NCI-H1694 treated with DMSO at 0.1 percent for 48 hours (cell line): Measurements from ENCODE around the gene PXN.
"Not testable (repeated sequence)": the region's sequence is repeated elsewhere in the genome, so short reads cannot be mapped to it uniquely, and the experiment has no call there.

Experiments
- DNase-seq: peaks from one replicate; lab custom pipeline; 2025; lab: John Stamatoyannopoulos, UW

PXN gene

DNA sequence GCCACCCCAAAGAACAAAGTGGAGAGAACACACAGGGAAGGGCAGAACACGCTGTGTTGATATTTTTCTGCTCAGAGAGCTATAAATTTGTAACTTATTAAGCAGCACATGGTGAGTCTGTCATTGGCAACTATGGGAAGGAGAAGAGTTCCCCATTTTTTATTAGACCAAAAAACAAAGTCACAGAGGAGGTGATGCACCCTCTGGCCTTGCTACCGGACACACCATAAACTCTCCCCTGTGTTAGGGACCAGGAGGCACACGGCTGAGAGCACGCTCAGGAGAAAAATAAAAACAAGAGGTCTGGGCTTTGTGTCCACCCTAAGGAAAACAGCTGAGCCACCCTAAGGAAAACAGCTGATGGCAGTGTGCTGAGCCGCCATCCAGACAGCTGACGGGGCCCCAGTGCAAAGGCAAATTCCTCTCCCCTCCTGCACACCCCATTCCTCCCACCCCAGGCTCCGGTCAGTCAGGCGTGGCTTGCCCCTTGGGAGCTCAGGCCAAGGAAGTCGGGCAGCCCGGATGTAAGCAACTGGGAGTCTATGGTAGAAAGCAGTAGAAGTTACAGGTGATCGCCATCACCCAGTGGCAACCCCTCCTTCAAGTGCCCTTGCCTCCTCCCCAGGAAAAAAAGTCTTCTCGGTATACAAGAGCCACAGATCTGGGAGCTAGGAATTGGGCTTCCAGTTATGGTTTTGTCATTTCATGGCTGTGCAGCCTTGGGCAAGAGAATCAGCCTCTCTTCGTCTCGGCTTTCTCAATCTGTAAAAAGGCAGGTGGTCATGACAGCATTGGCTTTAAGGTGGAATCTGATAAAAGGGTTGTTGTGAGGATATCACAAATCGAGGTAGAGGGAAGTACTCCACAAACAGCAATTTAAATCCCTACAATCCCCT, 2.4 kb downstream of the PXN start:
- DNase-seq: no peak

DNA sequence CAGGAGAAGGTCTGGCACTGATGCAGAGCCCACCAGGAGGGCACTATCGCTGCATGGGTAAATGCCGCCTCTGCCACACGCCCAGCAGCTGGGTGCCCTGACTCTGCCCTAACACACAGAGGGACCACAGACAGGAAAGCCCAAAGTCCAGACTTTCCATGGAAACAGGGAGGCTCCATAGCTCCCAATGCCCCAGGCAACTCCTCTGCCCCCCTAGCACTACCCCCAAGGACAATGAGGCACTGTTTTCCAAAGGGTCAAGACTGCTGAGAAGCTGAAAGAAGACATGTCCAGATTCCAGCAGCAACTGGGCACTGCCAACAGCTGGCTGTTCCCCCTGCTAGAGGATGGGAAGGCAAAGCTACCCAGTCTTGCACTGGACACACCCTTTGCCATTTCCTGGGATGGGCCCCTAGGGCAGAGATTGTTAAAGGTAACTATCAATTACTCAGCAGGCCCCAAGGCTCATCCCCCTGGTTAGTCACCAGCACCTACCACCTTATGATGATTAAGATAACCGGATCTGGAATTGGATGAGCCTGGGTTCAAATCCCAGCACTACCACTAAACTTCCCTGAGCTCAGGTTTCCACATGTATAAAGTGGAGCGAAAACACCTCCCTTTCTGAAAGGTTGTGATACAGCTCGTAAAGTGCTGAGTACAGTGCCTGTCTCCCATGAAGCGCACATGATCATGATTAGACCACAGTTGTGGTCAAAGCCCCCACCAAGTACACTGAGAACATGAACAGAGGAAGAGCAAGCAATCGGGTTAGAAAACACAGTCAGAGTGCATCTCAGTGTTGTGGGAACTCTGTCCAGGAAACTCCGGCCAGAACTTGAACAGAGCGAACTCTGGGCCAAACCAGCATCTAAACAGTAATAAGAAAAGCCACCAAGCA, 3.3 kb downstream of the PXN start:
- DNase-seq: no peak

DNA sequence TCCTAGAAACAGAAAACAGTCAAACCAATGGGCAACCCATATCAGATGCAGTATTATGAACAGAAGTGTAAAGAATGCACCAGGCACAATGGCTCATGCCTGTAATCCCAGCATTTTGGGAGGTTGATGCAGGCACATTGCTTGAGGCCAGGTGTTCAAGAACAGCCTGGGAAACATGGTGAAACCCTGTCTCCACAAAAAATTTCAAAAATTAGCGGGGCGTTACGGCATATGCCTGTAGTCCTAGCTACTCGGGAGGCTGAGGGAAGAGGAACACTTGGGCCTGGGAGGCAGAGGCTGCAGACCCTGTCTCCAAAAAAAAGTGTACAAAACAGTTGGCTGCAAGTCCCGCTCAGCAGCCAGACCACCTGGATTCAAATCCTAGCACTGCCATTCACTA, 4.9 kb downstream of the PXN start:
- DNase-seq: no peak

DNA sequence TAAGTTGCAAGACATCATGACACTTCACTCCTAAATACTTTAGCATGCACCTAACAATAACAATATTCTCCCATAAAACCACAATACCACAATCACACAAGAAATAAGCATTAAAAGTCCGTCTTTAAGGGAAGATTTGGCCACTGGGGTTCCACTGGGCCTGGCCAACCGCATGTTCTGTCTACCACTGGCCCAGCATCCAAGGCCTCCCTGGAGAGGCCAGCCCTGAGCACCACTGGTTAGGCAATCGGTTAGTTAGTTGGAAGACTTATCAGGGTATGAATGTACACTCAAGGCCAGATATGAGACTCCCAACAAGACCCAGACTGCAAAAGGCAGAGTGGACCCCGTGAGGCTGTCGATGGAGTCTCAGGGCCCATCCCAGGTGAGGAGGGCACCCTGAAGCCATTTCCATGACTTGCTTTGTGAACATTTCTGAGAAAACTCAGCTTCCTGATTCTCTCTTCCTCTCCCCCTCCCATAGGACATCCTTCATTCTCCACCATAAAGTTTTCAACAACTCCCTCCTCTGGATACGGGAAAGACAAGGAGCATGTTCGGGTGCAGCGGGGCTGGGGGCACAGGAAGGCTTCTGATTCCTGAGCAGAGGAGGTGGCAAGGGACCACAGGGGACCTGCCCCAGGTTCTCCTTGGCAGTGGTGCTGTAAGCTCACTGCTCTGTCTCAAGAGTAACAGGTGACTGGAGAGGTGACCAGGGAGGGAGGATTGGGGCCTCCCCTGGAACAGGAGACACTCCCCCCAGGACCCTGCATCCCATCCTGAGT, 5.9 kb downstream of the PXN start:
- no peak for DNase-seq

DNA sequence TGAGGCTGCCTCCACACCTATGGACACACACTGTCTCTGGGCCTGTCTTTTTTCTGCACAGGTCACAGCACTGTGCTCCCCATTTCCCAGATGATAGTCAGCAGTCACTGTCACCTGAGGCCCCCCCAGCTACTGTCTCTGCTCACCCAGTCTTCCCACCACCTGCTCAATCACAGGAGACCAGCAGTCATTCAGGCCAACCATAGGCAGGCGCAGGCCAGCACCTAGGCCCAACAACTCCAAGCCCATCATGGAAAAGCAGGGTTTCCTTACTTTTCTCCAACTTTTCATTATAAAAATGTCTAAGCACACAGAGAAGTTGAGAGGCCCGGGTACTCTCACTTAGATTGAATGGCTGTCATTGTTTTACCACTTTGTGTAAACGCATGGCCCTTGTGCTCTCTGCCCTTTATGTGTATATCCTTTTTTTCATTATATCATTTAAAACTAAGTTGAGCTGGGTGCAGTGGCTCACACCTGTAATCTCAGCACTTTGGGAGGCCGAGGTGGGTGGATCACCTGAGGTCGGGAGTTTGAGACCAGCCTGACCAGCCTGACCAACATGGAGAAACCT, 7.1 kb downstream of the PXN start:
- DNase-seq: no peak

DNA sequence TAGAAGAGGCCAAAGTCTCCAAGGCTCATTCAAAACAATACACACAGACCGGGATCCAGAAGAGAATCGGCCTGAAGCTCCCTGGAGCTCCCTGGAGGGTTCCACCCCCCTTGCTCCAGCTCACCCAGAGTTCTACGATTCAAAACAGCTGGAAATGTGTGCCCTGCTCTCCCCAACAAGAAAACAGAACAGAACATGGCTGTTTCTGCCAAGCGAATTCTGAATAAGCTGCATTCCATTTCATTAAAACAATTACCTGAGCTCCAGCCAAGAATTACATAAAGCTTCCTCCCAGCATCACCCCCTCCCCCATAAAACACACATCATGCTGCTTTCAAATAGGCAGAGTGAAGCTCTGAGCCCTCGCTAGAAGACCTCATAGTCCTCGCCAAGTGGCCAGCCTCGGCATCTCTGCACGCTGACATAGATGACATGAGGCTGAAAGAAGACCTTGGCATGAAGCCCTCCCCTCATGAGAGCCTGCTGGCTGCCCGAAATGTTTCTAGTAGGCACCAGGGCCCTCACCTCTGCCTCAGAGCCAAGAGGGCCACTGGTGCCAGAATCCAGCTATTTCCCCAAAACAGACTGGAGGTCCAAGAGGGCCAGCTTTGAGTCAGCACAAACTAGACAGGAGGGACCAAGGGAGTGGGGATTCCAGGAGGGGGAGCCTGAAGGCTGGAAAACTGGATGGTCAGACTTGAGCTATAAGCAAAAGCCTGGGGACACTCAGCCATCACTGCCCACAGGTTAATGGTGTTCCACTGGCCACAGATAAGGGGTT, 8.3 kb downstream of the PXN start:
- DNase-seq: peak; percentile 20

DNA sequence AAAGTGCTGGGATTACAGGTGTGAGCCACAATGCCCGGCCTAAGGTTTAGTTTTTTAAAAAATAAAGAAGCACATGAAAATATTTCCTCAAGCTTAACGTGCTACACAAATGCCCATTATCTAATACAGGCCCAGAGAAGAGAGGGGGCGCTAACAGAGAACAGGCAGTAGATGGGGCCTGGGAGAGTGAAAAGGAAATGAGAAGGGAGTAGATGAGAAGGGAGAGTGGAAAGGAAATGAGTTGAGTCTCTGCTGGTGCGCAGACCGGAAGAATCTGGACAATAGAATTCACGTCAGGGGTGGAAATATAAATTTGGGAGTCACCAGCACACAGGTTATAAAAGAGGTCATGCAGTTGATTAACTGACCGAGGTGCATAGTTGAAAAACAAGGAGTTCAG, 10.7 kb downstream of the PXN start:
- DNase-seq: no peak

DNA sequence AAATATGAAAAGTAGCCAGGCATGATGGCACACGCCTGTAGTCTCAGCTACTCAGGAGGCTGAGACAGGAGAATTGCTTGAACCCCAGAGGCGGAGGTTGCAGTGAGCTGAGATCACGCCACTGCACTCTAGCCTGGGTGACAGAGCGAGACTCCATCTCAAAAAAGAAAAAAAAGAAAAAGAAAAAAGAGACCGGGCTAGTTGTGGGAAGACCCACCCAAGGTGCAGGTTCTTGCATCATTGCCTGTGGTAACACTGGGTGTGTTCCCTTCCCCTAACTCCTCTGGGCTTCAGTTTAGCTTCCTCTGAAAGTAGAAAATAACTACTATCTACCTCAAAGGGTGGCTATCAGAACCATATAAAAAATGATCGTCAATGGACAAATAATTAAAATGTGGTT, 12.2 kb downstream of the PXN start:
- DNase-seq: not testable (repeated sequence)

DNA sequence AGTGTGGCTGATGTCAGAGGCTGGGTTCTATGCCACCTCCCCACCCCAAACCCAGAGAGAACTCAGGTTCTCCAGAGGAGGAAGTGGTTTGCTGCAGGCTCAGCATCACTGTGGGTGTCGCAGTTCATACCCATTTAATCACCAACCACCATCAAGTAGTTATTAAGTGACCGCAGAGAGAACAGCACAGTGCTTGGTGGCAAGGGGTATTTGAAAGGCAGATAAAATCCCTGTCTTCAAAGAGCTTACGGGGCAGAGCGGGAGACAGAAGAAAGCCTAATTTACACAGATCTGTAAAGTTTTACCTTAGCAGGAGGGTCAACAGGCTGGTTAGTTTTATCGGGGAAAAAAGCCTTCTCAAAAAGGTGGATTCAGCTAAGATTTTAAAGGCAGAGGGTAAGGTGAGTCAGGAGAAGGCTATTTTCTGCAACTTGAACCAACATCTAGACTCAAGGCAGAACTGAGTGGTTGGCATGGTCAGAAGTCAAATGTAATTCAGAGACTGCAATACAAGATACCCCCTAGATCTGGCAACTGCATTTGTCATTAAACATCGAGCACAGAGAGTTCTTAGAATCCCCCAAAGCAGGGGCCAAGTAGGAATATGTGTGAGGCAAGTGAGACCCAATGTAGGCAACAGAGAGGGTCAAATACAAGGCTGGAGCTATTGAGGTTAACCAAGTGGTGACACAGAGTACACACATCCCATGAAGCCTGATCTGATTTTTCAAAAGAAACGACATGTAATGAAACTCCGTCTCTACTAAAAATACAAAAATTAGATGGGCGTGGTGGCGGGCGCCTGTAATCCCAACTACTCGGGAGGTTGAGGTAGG, 13.2 kb downstream of the PXN start:
- no peak for DNase-seq

DNA sequence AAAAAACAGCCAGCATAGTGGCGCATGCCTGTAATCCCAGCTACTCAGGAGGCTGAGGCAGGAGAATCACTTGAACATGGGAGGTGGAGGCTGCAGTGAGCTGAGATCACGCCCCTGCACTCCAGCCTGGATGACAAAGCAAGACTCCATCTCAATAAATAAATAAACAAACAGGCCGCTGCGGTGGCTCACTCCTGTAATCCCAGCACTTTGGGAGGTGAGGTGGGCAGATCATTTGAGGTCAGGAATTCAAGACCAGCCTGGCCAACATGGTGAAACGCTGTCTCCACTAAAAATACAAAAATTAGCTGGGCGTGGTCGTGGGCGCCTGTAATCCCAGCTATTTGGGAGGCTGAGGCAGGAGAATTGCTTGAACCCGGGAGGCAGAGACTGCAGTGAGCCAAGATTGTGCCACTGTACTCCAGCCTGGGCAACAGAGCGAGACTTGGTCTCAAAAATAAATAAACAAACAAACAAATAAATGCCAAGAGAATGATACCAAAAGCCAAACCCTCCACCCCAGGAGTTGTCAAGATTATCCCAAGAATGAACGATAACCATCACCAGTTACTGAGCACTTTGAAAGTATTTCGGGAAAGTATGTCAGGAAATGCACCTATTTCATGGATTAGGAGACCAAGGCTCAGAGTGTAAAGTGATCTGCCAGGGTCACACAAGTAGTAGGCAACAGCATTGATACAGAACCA, 14.0 kb downstream of the PXN start:
- not testable (repeated sequence) for DNase-seq

DNA sequence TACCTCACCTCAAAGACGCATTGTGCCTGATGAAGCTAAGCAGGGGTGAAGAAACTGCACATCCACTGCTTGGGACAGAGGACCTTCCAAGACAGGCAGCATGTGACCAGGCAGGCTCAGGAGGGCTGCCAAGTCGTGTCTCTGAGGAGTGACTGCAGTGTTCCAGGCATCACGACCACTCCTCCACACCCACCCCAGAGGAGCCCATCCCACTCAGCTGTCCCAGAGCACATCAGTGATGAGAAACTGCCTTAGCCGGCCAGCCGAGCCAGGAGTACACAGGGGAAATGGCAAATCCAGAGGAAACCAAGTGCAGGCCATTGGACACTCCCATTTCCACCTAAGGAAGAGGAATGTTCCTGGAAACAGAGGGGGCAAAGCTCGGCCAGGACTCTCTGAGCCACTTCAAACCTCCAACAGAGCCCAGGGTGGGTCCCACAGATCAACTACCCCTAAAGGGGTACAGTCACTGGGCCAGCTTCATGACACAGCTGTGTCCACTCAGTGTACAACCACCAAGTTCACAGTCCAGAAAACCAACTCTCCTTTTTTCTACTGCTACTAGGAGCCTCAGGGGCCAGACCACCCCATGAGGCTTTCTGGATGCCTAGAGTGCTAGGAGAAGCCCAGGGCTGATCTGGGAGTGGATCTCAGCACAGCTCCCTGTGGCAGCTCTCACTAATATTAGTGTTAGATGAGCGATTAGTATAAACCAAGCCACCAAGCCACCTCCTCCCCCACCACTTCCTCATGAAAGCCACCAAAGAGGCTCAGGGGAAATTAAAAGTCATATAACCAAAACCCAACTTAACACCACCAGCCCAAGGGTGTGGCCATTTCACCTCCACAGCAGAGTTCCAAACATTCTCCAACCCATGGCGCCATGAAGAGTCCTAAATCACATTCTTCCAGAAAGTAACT, 15.4 kb downstream of the PXN start:
- no peak for DNase-seq

DNA sequence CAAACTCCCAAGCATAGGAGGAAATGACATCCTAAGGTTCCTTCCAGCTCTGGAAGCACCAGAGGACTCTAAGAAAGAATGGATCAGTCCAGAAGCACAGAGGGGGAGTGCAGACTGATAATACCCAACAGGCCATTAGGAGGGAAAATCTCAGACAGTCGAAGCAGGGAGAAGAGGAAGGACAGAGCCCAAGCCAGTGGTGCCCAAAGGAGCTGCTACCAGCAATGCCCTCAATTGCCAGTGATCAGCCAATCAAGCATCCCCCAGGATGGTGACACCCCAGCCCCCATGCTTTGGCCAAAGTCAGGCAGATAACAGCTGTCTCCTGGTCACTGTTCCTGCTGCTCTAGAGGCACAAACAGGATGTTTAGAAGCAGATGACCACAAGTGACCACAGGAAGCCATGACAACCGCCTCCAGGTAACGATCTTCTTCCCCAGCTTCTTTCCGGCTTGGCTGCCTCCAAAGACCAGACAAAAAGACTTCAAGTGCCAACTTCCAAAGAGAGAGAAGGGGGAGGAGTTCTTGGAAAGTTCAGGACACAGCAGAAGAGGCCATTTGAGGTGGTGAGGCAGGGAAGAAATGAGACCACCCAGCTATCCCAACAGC, 16.2 kb downstream of the PXN start:
- no peak for DNase-seq

DNA sequence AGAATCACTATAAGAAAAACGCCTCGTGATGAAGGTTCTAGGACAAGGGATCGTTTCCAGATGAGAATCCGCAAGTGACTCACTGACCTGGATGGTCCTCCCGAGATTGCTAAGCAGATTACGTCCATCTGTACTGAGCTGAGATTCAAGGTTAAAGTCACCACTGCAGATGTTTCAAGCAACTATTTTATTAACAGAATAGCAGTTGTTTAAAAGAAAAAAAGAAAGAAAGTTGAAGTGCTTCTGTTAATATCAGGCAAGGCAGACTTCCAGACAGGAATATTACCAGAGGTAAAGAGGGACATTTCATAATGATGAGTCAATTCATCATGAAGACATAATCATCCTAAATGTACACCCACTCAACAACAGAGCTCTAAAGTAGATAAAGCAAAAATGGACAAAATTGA, 17.9 kb downstream of the PXN start:
- DNase-seq: no peak

DNA sequence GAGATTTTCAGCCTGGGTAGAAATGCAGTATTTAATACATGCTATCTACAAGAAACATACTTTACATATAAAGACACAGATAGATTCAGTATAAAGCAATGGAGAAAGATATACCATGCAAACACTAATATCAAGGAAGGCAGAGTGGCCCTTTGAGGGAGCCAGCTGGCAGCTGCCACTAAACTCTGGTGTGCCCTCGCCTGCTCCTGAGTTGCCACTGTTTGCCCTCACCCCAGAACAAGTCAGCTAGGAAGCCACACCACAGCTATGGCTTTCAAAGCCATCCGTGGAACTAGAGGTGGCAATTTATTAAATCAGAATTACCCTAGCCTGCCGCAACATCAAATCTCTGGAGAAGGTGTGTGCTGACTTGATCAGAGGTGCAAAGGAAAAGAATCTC, 18.3 kb downstream of the PXN start:
- DNase-seq: no peak

DNA sequence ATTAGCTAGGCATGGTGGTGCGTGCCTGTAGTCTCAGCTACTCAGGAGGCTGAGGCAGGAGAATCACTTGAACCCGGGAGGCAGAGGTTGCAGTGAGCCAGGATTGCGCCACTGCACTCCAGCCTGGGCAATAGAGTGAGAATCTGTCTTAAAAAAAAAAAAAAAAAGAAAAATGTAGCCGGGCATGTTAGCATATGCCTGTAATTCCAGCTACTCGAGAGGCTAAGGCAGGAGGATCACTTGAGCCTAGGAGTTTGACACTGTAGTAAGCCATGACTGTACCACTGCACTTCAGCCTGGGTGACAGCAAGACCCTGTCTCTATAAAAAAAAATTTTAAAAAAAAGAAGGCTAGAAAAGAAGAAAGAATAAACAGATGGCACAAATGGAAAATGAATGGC, 18.8 kb downstream of the PXN start:
- DNase-seq: not testable (repeated sequence)

DNA sequence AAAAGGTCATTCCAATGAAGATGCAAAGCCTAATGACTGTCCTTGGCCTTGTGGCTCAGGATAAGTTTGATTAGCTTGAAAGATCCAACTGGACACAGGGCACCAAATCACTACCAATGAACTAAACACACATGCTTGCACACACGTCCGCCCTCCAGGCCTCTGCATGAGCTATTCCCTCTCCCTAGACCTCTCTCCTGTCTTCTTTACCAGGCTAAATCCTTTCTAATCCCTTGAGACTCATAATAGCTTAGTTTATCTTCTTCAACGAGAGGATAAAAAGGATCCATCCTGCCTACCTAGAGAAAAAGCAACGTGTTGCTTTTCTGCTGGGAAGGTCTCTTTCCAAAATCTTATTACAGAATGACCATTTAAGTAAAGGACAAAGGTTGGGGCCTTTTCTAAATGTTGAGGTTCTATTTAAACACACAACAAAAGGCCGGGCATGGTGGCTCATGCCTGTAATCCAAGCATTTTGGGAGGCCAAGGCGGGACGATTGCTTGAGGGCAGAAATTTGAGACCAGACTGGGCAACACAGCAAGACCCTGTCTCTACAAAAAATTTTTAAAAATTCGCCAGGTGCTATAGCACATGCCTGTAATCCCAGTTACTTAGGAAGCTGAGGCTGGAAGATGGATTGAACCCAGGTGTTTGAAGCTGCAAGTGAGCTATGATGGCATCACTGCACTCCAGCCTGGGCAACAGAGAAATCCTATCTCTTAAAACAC, 22.4 kb downstream of the PXN start:
- no peak for DNase-seq

DNA sequence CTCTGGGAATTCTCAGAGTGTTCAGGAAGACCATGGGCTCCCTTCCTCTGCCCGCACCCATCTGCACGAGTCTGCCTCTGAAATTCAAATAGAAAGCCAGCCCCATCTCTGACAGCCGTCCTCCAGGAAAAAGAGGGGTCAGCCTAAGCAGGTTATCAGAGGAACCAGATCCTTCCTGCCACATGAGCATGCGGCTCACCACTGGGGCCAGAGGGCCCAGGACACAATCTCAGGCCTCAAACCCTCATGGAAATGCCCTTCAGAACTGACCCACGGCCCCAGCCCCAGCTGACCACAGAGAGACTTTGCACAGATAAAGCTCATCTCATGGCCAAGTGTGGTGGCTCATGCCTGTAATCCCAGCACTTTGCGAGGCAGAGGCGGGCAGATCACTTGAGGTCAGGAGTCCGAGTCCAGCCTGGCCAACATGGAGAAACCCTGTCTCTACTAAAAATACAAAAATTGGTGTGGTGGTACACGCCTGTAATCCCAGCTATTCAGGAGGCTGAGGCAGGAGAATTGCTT, 23.2 kb downstream of the PXN start:
- no peak for DNase-seq
